Skeletal muscle tissue (tissue), 4 donors: ENCODE results near the gene MAP3K12. TPM values are rescaled to one million over a fixed set of nuclear protein-coding genes. Genes with fewer than 3 reads are reported as not detected.
A peak's percentile ranks its signal among the peaks of the same experiment; 100 is the strongest.
"Not testable (repeated sequence)": the region's sequence is repeated elsewhere in the genome, so short reads cannot be mapped to it uniquely, and the experiment has no call there.

Experiments
- H3K27ac ChIP-seq: one replicate; pipeline ENCODE4 v1.7.0; 2013; ENCODE audit warnings: mild to moderate bottlenecking, low read depth, low read length, inconsistent platforms
- H3K27me3 ChIP-seq, 3 donors: one replicate each; pipeline ENCODE4 v1.7.0; 2013; ENCODE audit warnings: low read length in 3 of 3; ENCODE audit not compliant: control insufficient read depth in 3 of 3, insufficient read depth in 3 of 3
- H3K36me3 ChIP-seq, 3 donors: one replicate each; pipeline ENCODE4 v1.7.0; 2013; ENCODE audit warnings: low read length in 3 of 3; ENCODE audit not compliant: control insufficient read depth in 3 of 3, insufficient read depth in 3 of 3
- H3K4me1 ChIP-seq, 3 donors: one replicate each; pipeline ENCODE4 v1.7.0; 2013; ENCODE audit warnings: low read length in 3 of 3, mild to moderate bottlenecking in 3 of 3; ENCODE audit not compliant: control insufficient read depth in 3 of 3, insufficient read depth in 3 of 3
- H3K4me3 ChIP-seq, 3 donors: one replicate each; pipeline ENCODE4 v1.7.0; 2013; ENCODE audit warnings: low read length in 3 of 3
- H3K9ac ChIP-seq, 3 donors: one replicate each; pipeline ENCODE4 v1.7.0; 2013; ENCODE audit warnings: low read length in 3 of 3, mild to moderate bottlenecking in 3 of 3, moderate library complexity in 2 of 3, low read depth in 1 of 3
- H3K9me3 ChIP-seq, 3 donors: one replicate each; pipeline ENCODE4 v1.7.0; 2013; ENCODE audit warnings: low read length in 3 of 3; ENCODE audit not compliant: control insufficient read depth in 3 of 3
- total RNA-seq: library from RNA; depleted of rRNA; stranded (reverse); fragments of >200 nt; gene quantifications from one replicate; pipeline ENCODE4 v1.2.3, GENCODE V29; 2014
- donor health status: Osteomylitis.

MAP3K12 gene
- total RNA-seq, 1 donor from 2014 or later = 4.7 TPM

GRCh38 chr12:53451661-53452158 is 47.5 kb downstream of the MAP3K12 start, which contains the start of gene PCBP2:
PCBP2 (plus strand) TSS chr12:53452102; CDS start chr12:53454801, 2,699 bp downstream.
- Histone ChIP-seq H3K27me3 (no peaks in the 10 kb centered on the region), H3K4me3 (peak within 1 kb of the TSS; percentile 79 to 83 (median 83)), H3K9me3 (no peaks in the 10 kb centered on the region), H3K36me3 (peaks cover 19 to 29% (median 21%) of the 10 kb centered on the region in 3 donors), H3K9ac (peak within 1 kb of the TSS; percentile 94 to 97 (median 96)), H3K4me1 (peaks cover 22 to 33% (median 26%) of the 10 kb centered on the region in 3 donors), H3K27ac (peak within 1 kb of the TSS; percentile 98)

GRCh38 chr12:53450936-53451335 is 48.3 kb downstream of the MAP3K12 start:
- Histone ChIP-seq H3K27me3 (no peaks in the 10 kb centered on the region), H3K9ac (no peak overlapping the region), H3K36me3 (peaks cover 12 to 22% (median 15%) of the 10 kb centered on the region in 3 donors), H3K4me3 (no peak overlapping the region), H3K4me1 (peaks cover 22 to 25% (median 22%) of the 10 kb centered on the region in 3 donors), H3K27ac (no peak overlapping the region), H3K9me3 (no peaks in the 10 kb centered on the region)

DNA sequence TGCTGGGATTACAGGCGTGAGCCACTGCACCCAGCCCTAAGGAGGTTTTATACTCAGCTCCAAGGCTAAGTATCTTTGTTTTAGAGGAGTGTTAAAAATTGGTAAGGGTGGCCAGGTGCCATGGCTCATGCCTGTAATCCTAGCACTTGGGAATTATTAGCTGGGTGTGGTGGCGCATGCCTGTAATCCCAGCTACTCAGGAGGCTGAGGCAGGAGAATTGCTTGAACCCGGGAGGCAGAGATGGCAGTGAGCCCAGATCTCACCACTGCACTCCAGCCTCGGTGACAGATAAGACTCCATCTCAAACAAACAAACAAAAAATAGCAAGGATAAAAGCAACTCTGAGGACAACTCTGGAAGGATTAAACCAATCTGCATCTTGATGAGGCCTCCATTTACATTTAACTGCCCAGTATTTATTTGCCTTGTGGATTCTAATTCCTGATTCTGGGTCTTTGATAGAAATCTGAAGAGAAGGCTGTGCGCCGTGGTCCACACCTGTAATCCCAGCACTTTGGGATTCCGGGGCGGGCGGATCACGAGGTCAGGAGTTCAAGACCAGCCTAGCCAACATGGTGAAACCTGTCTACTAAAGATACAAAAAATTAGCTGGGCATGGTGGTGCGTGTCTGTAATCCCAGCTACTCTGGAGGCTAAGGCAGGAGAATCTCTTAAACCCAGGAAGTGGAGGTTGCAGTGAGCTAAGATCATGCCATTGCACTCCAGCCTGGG is 54.5 kb downstream of the MAP3K12 start:
- H3K4me3 ChIP-seq, H3K27ac ChIP-seq, H3K27me3 ChIP-seq, H3K9me3 ChIP-seq, H3K36me3 ChIP-seq, H3K9ac ChIP-seq: not testable (repeated sequence)
- peaks cover 7 to 15% (median 11%) of the 10 kb centered on the region in 3 donors for H3K4me1 ChIP-seq

DNA sequence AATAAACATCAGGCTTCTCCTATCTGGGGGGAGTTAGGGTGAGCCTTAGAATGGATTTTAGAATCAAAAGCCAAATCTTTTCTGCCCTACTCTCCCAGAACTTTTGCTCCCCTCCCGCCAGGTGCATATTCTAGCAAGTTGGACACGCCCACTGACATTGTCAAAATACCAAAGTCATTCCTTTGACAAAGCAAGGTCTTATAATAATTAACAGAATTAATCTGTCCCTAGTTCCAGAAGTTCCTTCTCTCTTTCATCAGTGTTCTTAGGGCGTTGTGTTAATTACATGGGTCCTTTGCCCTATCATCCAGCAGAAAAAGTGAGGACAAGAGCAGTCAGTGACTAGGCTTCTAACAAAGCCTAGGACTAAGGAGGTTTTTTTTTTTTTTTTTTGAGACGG is 55.3 kb downstream of the MAP3K12 start:
- peaks cover 0 to 9% (median 5%) of the 10 kb centered on the region in 3 donors for H3K36me3 ChIP-seq
- H3K27ac ChIP-seq = no peak overlapping the region
- no peaks in the 10 kb centered on the region for H3K9me3 ChIP-seq
- H3K4me1 ChIP-seq = peaks cover 7 to 15% (median 11%) of the 10 kb centered on the region in 3 donors
- peak overlapping the region in 1 of 3 donors; percentile 43 for H3K9ac ChIP-seq
- no peak overlapping the region for H3K4me3 ChIP-seq
- no peaks in the 10 kb centered on the region for H3K27me3 ChIP-seq

DNA sequence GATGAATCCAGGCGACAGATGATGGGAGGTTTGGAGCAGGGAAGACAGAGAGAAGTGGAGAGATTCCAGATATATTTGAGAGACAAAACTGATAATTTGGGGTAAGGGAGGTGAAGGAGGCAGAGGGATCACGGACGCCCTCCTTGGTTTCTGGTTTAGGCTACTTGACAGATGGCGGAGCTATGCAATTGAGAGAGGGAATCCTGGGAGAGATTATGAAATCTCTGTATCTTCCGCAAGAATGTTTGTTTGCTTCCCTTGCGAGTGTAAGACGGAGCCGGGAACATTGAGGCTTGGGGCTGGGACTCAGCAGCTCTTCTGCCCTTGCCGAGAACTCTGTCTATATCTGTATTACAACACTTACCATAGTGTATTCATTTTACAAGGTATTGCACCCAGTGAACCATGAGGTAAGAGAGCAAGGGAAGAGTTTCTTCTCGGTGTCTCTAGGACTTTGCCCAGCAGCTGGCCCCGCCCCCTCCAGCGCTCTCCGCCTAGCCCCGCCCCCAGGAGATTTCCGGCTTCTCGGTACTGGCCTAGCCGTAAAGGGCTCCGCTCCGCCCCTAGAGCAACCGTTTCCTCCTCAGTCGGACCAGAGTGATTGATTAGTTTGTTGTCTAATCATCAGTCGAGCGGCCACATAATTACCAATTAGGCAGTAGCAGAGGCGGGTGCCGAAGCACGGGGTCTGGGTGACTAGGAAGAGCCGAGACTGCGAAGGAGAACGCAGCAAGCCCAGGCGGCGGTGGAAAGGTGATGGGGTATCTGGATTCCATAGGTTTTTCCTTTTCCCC is 58.0 kb downstream of the MAP3K12 start, which contains the start of gene PRR13:
PRR13 (plus strand) TSS at position 695 of the 794 bp plus-strand sequence. CDS start 981 bp downstream, outside the sequence.
- Histone ChIP-seq H3K27me3 (no peaks in the 10 kb centered on the region), H3K9me3 (no peaks in the 10 kb centered on the region), H3K4me1 (peaks cover 7 to 15% (median 11%) of the 10 kb centered on the region in 3 donors)

DNA sequence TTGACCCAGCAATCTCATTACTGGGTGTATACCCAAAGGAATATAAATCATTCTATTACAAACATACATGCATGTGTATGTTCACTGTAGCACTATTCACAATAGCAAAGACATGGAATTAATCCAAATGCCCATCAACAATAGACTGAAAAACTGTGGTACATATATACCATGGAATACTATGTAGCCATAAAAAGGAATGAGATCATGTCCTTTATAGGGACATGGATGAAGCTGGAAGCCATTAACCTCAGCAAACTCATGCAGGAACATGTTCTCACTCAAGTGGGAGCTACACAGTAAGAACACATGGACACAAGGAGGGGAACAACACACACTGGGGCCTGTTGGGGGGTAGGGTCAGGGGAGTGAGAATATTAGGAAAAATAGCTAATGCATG is 59.7 kb downstream of the MAP3K12 start:
- H3K4me3 ChIP-seq, H3K36me3 ChIP-seq, H3K9me3 ChIP-seq: not testable (repeated sequence)

More for the DNA sequence above, 58.0 kb downstream of the MAP3K12 start, which contains the start of gene PRR13:
- H3K9ac ChIP-seq = peak within 1 kb of the TSS; percentile 85 to 92 (median 92)
- H3K4me3 ChIP-seq = peak within 1 kb of the TSS; percentile 89 to 97 (median 90)
- peaks cover 0 to 9% (median 5%) of the 10 kb centered on the region in 3 donors for H3K36me3 ChIP-seq
- H3K27ac ChIP-seq = peak within 1 kb of the TSS; percentile 87

DNA sequence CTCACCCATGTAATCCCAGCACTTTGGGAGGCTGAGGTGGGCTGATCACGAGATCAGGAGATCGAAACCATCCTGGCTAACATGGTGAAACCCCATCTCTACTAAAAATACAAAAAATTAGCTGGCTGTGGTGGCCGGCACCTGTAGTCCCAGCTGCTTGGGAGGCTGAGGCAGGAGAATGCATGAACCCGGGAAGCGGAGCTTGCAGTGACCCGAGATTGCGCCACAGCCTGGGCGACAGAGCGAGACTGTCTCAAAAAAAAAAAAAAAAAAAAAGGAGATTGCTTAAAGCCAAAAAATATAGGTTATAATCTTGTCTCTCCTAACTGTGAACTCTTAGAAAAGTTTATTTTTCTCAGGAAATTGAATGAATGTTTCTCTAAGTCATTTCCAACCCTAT is 63.9 kb downstream of the MAP3K12 start:
- not testable (repeated sequence) for H3K4me3 ChIP-seq, H3K4me1 ChIP-seq, H3K9me3 ChIP-seq, H3K27me3 ChIP-seq, H3K27ac ChIP-seq, H3K9ac ChIP-seq, H3K36me3 ChIP-seq

More for the DNA sequence above, 59.7 kb downstream of the MAP3K12 start:
- not testable (repeated sequence) for H3K9ac ChIP-seq, H3K27me3 ChIP-seq, H3K27ac ChIP-seq
- H3K4me1 ChIP-seq = peaks cover 7 to 15% (median 11%) of the 10 kb centered on the region in 3 donors

- H3K36me3 ChIP-seq = no peaks in the 10 kb centered on the region
- H3K4me1 ChIP-seq = peaks cover 0 to 8% (median 0%) of the 10 kb centered on the region in 3 donors
- H3K4me3 ChIP-seq = no peak overlapping the region
- H3K9ac ChIP-seq = no peak overlapping the region
- no peaks in the 10 kb centered on the region for H3K27me3 ChIP-seq
- no peak overlapping the region for H3K27ac ChIP-seq
- H3K9me3 ChIP-seq = no peaks in the 10 kb centered on the region
These were observed 68.1 kb downstream of the MAP3K12 start for GRCh38 chr12:53431187-53431586.

GRCh38 chr12:53430116-53430515 is 69.1 kb downstream of the MAP3K12 start:
- H3K4me1 ChIP-seq = peaks cover 0 to 8% (median 2%) of the 10 kb centered on the region in 3 donors
- H3K9me3 ChIP-seq = no peaks in the 10 kb centered on the region
- no peaks in the 10 kb centered on the region for H3K36me3 ChIP-seq
- no peaks in the 10 kb centered on the region for H3K27me3 ChIP-seq
- H3K9ac ChIP-seq = no peak overlapping the region
- H3K27ac ChIP-seq = no peak overlapping the region
- H3K4me3 ChIP-seq = no peak overlapping the region
